ENCODE results near the gene ASCC1. TPM values are rescaled to one million over a fixed set of nuclear protein-coding genes. Genes with fewer than 3 reads are reported as not detected.

Gene ASCC1
- total and polyA plus RNA-seq, 2 experiments from 2014 or later = 31.8 to 38.7 TPM

- Histone ChIP-seq H4K20me1 (ENCODE audit: insufficient read depth, poor library complexity, severe bottlenecking) (no peaks in the 10 kb centered on the region), H3K4me3 (no peak overlapping the region), H3K27me3 (no peaks in the 10 kb centered on the region), H3K36me3 (replicated peaks; ENCODE audit: insufficient read depth, low read depth) (no peaks in the 10 kb centered on the region), H3K4me2 (no peak overlapping the region), H3K9me2 (replicated peaks; ENCODE audit: insufficient read depth) (no peaks in the 10 kb centered on the region), H3K27ac (no peak overlapping the region), H2AFZ (no peak overlapping the region), H3K79me2 (no peaks in the 10 kb centered on the region), H3K9me3 (ENCODE audit: low read depth) (peaks cover 11% of the 10 kb centered on the region), H3K4me1 (ENCODE audit: insufficient read depth) (no peaks in the 10 kb centered on the region)
- no peak for DNase-seq (ENCODE audit: low spot score)
- WGBS (ENCODE audit: low lambda C conversion rate, missing lambda C conversion rate) = 99% methylated on average over 2 of the region's 2 CpGs
- TF ChIP-seq EZH2 (IDR thresholded peaks at IDR 0.05; ENCODE audit: borderline replicate concordance) (no peak), EZH2phosphoT487 (IDR thresholded peaks at IDR 0.05; ENCODE audit: low read depth, severe bottlenecking, unreplicated experiment) (no peak)
- TF ChIP-seq, protein P1, sequence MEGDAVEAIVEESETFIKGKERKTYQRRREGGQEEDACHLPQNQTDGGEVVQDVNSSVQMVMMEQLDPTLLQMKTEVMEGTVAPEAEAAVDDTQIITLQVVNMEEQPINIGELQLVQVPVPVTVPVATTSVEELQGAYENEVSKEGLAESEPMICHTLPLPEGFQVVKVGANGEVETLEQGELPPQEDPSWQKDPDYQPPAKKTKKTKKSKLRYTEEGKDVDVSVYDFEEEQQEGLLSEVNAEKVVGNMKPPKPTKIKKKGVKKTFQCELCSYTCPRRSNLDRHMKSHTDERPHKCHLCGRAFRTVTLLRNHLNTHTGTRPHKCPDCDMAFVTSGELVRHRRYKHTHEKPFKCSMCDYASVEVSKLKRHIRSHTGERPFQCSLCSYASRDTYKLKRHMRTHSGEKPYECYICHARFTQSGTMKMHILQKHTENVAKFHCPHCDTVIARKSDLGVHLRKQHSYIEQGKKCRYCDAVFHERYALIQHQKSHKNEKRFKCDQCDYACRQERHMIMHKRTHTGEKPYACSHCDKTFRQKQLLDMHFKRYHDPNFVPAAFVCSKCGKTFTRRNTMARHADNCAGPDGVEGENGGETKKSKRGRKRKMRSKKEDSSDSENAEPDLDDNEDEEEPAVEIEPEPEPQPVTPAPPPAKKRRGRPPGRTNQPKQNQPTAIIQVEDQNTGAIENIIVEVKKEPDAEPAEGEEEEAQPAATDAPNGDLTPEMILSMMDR (IDR thresholded peaks at IDR 0.05; ENCODE audit: poor library complexity) = no peak
Observed at GRCh38 chr10:72184156-72184555, 31.9 kb downstream of the ASCC1 start.

DNA sequence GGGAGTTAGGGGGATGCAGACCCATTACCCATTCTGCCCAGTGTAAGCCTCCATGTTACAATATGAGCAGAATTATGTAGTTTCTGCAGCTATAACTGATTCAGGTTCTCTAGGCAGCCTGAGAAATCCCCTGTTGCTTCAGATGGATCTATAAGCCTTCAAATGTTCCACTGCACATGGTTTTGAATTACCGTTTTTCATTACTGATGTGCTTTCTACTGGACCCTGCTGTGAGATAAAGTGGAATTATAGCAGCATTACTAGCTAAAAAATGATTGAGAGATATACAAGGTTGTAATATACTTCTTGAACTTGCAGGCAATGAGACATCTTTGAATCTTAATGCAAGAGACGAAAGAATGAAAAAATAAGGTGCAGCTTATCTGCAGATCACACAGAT is 38.6 kb downstream of the ASCC1 start:
- no peak for DNase-seq (ENCODE audit: low spot score)
- Histone ChIP-seq H4K20me1 (ENCODE audit: insufficient read depth, poor library complexity, severe bottlenecking) (no peaks in the 10 kb centered on the region), H3K4me2 (no peak overlapping the region), H3K27me3 (no peaks in the 10 kb centered on the region), H3K27ac (no peak overlapping the region), H3K4me3 (no peak overlapping the region), H3K9me3 (ENCODE audit: low read depth) (no peaks in the 10 kb centered on the region), H3K79me2 (no peaks in the 10 kb centered on the region), H3K9me2 (replicated peaks; ENCODE audit: insufficient read depth) (no peaks in the 10 kb centered on the region), H3K4me1 (ENCODE audit: insufficient read depth) (no peaks in the 10 kb centered on the region), H2AFZ (no peak overlapping the region), H3K36me3 (replicated peaks; ENCODE audit: insufficient read depth, low read depth) (no peaks in the 10 kb centered on the region)
- WGBS (ENCODE audit: low lambda C conversion rate, missing lambda C conversion rate) = 79% methylated on average over 2 of the region's 2 CpGs
- TF ChIP-seq, protein P1 (IDR thresholded peaks at IDR 0.05; ENCODE audit: poor library complexity) = no peak
- no peak for TF ChIP-seq EZH2 (IDR thresholded peaks at IDR 0.05; ENCODE audit: borderline replicate concordance)
- TF ChIP-seq EZH2phosphoT487 (IDR thresholded peaks at IDR 0.05; ENCODE audit: low read depth, severe bottlenecking, unreplicated experiment) = no peak

DNA sequence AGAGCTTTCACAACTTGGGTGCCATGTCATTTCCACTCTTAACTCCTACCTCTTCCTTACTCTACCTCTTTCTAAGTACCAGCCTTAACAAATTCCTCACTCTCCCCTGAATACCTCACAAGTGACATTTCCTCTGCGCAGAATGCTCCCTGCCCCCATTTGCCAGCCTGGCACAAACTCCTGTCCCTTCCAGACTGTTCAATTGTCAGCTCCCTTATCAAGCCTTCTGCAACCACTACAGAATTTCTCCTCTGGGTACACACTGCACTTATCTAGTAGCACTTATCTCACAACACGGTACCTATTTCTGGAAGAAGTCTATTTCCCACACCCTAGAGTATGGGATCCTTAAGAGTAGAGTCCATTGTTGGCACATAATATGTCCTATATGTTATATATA is 39.4 kb downstream of the ASCC1 start:
- Histone ChIP-seq H2AFZ (no peak overlapping the region), H3K9me2 (replicated peaks; ENCODE audit: insufficient read depth) (no peaks in the 10 kb centered on the region), H3K9me3 (ENCODE audit: low read depth) (no peaks in the 10 kb centered on the region), H3K79me2 (no peaks in the 10 kb centered on the region), H3K4me3 (no peak overlapping the region), H4K20me1 (ENCODE audit: insufficient read depth, poor library complexity, severe bottlenecking) (no peaks in the 10 kb centered on the region), H3K27me3 (no peaks in the 10 kb centered on the region), H3K4me1 (ENCODE audit: insufficient read depth) (no peaks in the 10 kb centered on the region), H3K27ac (no peak overlapping the region), H3K36me3 (replicated peaks; ENCODE audit: insufficient read depth, low read depth) (no peaks in the 10 kb centered on the region), H3K4me2 (no peak overlapping the region)
- no peak for DNase-seq (ENCODE audit: low spot score)
- TF ChIP-seq EZH2phosphoT487 (IDR thresholded peaks at IDR 0.05; ENCODE audit: low read depth, severe bottlenecking, unreplicated experiment) (no peak), EZH2 (IDR thresholded peaks at IDR 0.05; ENCODE audit: borderline replicate concordance) (no peak)
- TF ChIP-seq, protein P1 (IDR thresholded peaks at IDR 0.05; ENCODE audit: poor library complexity) = no peak
- WGBS (ENCODE audit: low lambda C conversion rate, missing lambda C conversion rate) = 86% methylated on average over 2 of the region's 2 CpGs

- no peak overlapping the region for H3K4me2 ChIP-seq
- no peak overlapping the region for H2AFZ ChIP-seq
- peaks cover 4% of the 10 kb centered on the region for H3K4me1 ChIP-seq (ENCODE audit: insufficient read depth)
- WGBS (ENCODE audit: low lambda C conversion rate, missing lambda C conversion rate) = 70% methylated on average over 1 of the region's 1 CpG
- no peak overlapping the region for H3K27ac ChIP-seq
- H3K36me3 ChIP-seq (replicated peaks; ENCODE audit: insufficient read depth, low read depth) = no peaks in the 10 kb centered on the region
- no peak overlapping the region for H3K4me3 ChIP-seq
- no peaks in the 10 kb centered on the region for H3K79me2 ChIP-seq
- H3K27me3 ChIP-seq = no peaks in the 10 kb centered on the region
- H4K20me1 ChIP-seq (ENCODE audit: insufficient read depth, poor library complexity, severe bottlenecking) = no peaks in the 10 kb centered on the region
- H3K9me2 ChIP-seq (replicated peaks; ENCODE audit: insufficient read depth) = no peaks in the 10 kb centered on the region
- DNase-seq (ENCODE audit: low spot score) = no peak
- H3K9me3 ChIP-seq (ENCODE audit: low read depth) = no peaks in the 10 kb centered on the region
- TF ChIP-seq EZH2 (IDR thresholded peaks at IDR 0.05; ENCODE audit: borderline replicate concordance) = no peak
- no peak for TF ChIP-seq EZH2phosphoT487 (IDR thresholded peaks at IDR 0.05; ENCODE audit: low read depth, severe bottlenecking, unreplicated experiment)
- TF ChIP-seq, protein P1 (IDR thresholded peaks at IDR 0.05; ENCODE audit: poor library complexity) = no peak
Observed at GRCh38 chr10:72175149-72175548, 40.9 kb downstream of the ASCC1 start.
